ENCODE measurements around the gene C2orf92. TPM values are rescaled to one million over a fixed set of nuclear protein-coding genes. Genes with fewer than 3 reads are reported as not detected.
"Not testable (repeated sequence)": the region's sequence is repeated elsewhere in the genome, so short reads cannot be mapped to it uniquely, and the experiment has no call there.

C2orf92 gene
- total and polyA plus RNA-seq, 4 experiments from 2014 or later = 13.0 to 13.3 TPM; not detected in 2

GRCh38 chr2:97706708-97707345 lies 37.3 kb downstream of the C2orf92 start:
- H3K4me1 Mint-ChIP-seq = peaks cover 14 to 22% (median 19%) of the 10 kb centered on the region in 4 donors
- Histone ChIP-seq H3K27ac (ENCODE audit: low read depth, low read length) (no peak overlapping the region), H3K4me3 (ENCODE audit: low read length in 2 of 2) (no peak overlapping the region), H3K27me3 (ENCODE audit: insufficient read depth, low read length) (no peaks in the 10 kb centered on the region), H3K36me3 (ENCODE audit: insufficient read depth, low read length) (no peaks in the 10 kb centered on the region), H3K9me3 (ENCODE audit: control insufficient read depth in 1 of 2, low read length in 2 of 2) (no peaks in the 10 kb centered on the region), H3K4me1 (ENCODE audit: insufficient read depth, low read length) (peaks cover 23% of the 10 kb centered on the region)
- intact Hi-C loops (cut with micrococcal nuclease) = no loop called here
- DNase-seq = no peak
- POLR2A ChIA-PET (ENCODE audit: partially characterized antibody) = interaction anchor here (12.8 kb wide), 1 partner anchor 35 kb away, joined by 284 read pairs; no protein-coding TSS in a partner anchor
- H3K4me3 Mint-ChIP-seq = peak overlapping the region in 1 of 8 donors; percentile 15
- H3K27me3 Mint-ChIP-seq = no peaks in the 10 kb centered on the region
- no peaks in the 10 kb centered on the region for H3K9me3 Mint-ChIP-seq
- H3K36me3 Mint-ChIP-seq = no peaks in the 10 kb centered on the region
- H3K27ac Mint-ChIP-seq = peak overlapping the region in 1 of 7 donors; percentile 47
- CTCF ChIA-PET (ENCODE audit: partially characterized antibody) = interaction anchor here (3.6 to 11.3 kb wide), 3 partner anchors 9 to 44 kb away, joined by 67 to 198 read pairs (median 119); no protein-coding TSS in a partner anchor

GRCh38 chr2:97707362-97708047 lies 38.0 kb downstream of the C2orf92 start:
- POLR2A ChIA-PET (ENCODE audit: partially characterized antibody) = interaction anchor here (12.8 kb wide), 1 partner anchor 35 kb away, joined by 284 read pairs; no protein-coding TSS in a partner anchor
- Histone ChIP-seq H3K27ac (ENCODE audit: low read depth, low read length) (no peak overlapping the region), H3K27me3 (ENCODE audit: insufficient read depth, low read length) (no peaks in the 10 kb centered on the region), H3K9me3 (ENCODE audit: control insufficient read depth in 1 of 2, low read length in 2 of 2) (no peaks in the 10 kb centered on the region), H3K4me1 (ENCODE audit: insufficient read depth, low read length) (peaks cover 30% of the 10 kb centered on the region), H3K36me3 (ENCODE audit: insufficient read depth, low read length) (no peaks in the 10 kb centered on the region), H3K4me3 (ENCODE audit: low read length in 2 of 2) (no peak overlapping the region)
- Mint-ChIP-seq H3K27ac (no peak overlapping the region), H3K36me3 (no peaks in the 10 kb centered on the region), H3K4me3 (no peak overlapping the region), H3K27me3 (no peaks in the 10 kb centered on the region), H3K9me3 (no peaks in the 10 kb centered on the region), H3K4me1 (peaks cover 21 to 29% (median 26%) of the 10 kb centered on the region in 4 donors)
- intact Hi-C loops (cut with micrococcal nuclease) = no loop called here
- DNase-seq = no peak
- CTCF ChIA-PET (ENCODE audit: partially characterized antibody) = interaction anchor here (1.6 to 11.3 kb wide), 7 partner anchors 10 to 117 kb away, joined by 5 to 198 read pairs (median 23); partner anchors contain the start of genes ACTR1B and ANKRD36B

- Histone ChIP-seq H3K36me3 (ENCODE audit: insufficient read depth, low read length) (no peaks in the 10 kb centered on the region), H3K27me3 (ENCODE audit: insufficient read depth, low read length) (no peaks in the 10 kb centered on the region), H3K9me3 (ENCODE audit: control insufficient read depth in 1 of 2, low read length in 2 of 2) (no peaks in the 10 kb centered on the region), H3K4me3 (ENCODE audit: low read length in 2 of 2) (no peak overlapping the region), H3K27ac (ENCODE audit: low read depth, low read length) (no peak overlapping the region), H3K4me1 (ENCODE audit: insufficient read depth, low read length) (peaks cover 35% of the 10 kb centered on the region)
- POLR2A ChIA-PET (ENCODE audit: partially characterized antibody) = interaction anchor here (0.6 to 12.8 kb wide), 2 partner anchors 34 to 199 kb away, joined by 3 to 284 read pairs; no protein-coding TSS in a partner anchor
- no peaks in the 10 kb centered on the region for H3K36me3 Mint-ChIP-seq
- CTCF ChIA-PET (ENCODE audit: partially characterized antibody) = interaction anchor here (1.1 to 11.3 kb wide), 11 partner anchors 10 to 117 kb away, joined by 4 to 198 read pairs (median 17); partner anchors contain the start of genes ACTR1B, ANKRD36B and COX5B
- H3K27ac Mint-ChIP-seq = no peak overlapping the region
- no peaks in the 10 kb centered on the region for H3K9me3 Mint-ChIP-seq
- H3K27me3 Mint-ChIP-seq = no peaks in the 10 kb centered on the region
- intact Hi-C loops (cut with micrococcal nuclease) = no loop called here
- no peak for DNase-seq
- peaks cover 21 to 34% (median 29%) of the 10 kb centered on the region in 4 donors for H3K4me1 Mint-ChIP-seq
- H3K4me3 Mint-ChIP-seq = no peak overlapping the region
Measured at GRCh38 chr2:97708048-97708380, 38.5 kb downstream of the C2orf92 start.

- Histone ChIP-seq H3K4me3 (ENCODE audit: low read length in 2 of 2) (no peak overlapping the region), H3K27ac (ENCODE audit: low read depth, low read length) (no peak overlapping the region), H3K9me3 (ENCODE audit: control insufficient read depth in 1 of 2, low read length in 2 of 2) (no peaks in the 10 kb centered on the region), H3K27me3 (ENCODE audit: insufficient read depth, low read length) (no peaks in the 10 kb centered on the region), H3K4me1 (ENCODE audit: insufficient read depth, low read length) (peaks cover 39% of the 10 kb centered on the region), H3K36me3 (ENCODE audit: insufficient read depth, low read length) (no peaks in the 10 kb centered on the region)
- DNase-seq = no peak
- H3K4me1 Mint-ChIP-seq = peaks cover 26 to 39% (median 33%) of the 10 kb centered on the region in 4 donors
- peak overlapping the region in 1 of 7 donors; percentile 24 for H3K27ac Mint-ChIP-seq
- CTCF ChIA-PET (ENCODE audit: partially characterized antibody) = interaction anchor here (1.1 to 11.3 kb wide), 13 partner anchors 9 to 118 kb away, joined by 3 to 198 read pairs (median 9); partner anchors contain the start of genes ACTR1B, ANKRD36B and COX5B
- no peak overlapping the region for H3K4me3 Mint-ChIP-seq
- peaks cover 3 to 4% of the 10 kb centered on the region in 2 donors for H3K36me3 Mint-ChIP-seq
- POLR2A ChIA-PET (ENCODE audit: partially characterized antibody) = interaction anchor here (0.6 to 12.8 kb wide), 3 partner anchors 8 to 198 kb away, joined by 3 to 284 read pairs (median 3); no protein-coding TSS in a partner anchor
- intact Hi-C loops (cut with micrococcal nuclease) = no loop called here
- H3K27me3 Mint-ChIP-seq = no peaks in the 10 kb centered on the region
- no peaks in the 10 kb centered on the region for H3K9me3 Mint-ChIP-seq
Measured at GRCh38 chr2:97708608-97709007, 39.1 kb downstream of the C2orf92 start.

GRCh38 chr2:97711394-97711711 lies 41.8 kb downstream of the C2orf92 start:
- no peak for DNase-seq
- intact Hi-C loops (cut with micrococcal nuclease) = loop anchor here (2.0 to 10.0 kb wide), 3 partner anchors 49 to 283 kb away; partner anchors contain the start of genes ACTR1B and TMEM131

GRCh38 chr2:97712175-97712574 lies 42.7 kb downstream of the C2orf92 start:
- ChIA-PET CTCF (ENCODE audit: partially characterized antibody) (interaction anchor here (0.9 to 11.3 kb wide), 10 partner anchors 11 to 121 kb away, joined by 4 to 198 read pairs (median 18); partner anchors contain the start of gene COX5B), POLR2A (ENCODE audit: partially characterized antibody) (interaction anchor here (0.6 to 12.8 kb wide), 8 partner anchors 10 to 662 kb away, joined by 3 to 284 read pairs (median 22); partner anchors contain the start of genes ACTR1B and ANKRD36B)
- Histone ChIP-seq H3K27ac (ENCODE audit: low read depth, low read length) (peak overlapping the region; percentile 91), H3K4me1 (ENCODE audit: insufficient read depth, low read length) (peaks cover 71% of the 10 kb centered on the region)
- not testable (repeated sequence) for H3K27me3 Mint-ChIP-seq; H3K9me3 ChIP-seq (ENCODE audit: control insufficient read depth in 1 of 2, low read length in 2 of 2); H3K9me3 Mint-ChIP-seq; H3K36me3 ChIP-seq (ENCODE audit: insufficient read depth, low read length); DNase-seq; H3K27me3 ChIP-seq (ENCODE audit: insufficient read depth, low read length); H3K4me3 ChIP-seq (ENCODE audit: low read length in 2 of 2)
- peaks cover 33% of the 10 kb centered on the region in 2 donors for H3K36me3 Mint-ChIP-seq
- peak overlapping the region; percentile 20 to 100 (median 99) for H3K27ac Mint-ChIP-seq
- H3K4me3 Mint-ChIP-seq = peak overlapping the region; percentile 49 to 98 (median 96)
- peaks cover 44 to 74% (median 58%) of the 10 kb centered on the region in 4 donors for H3K4me1 Mint-ChIP-seq
- intact Hi-C loops (cut with micrococcal nuclease) = loop anchor here (5.0 to 10.0 kb wide), 2 partner anchors 50 to 283 kb away; partner anchors contain the start of genes ACTR1B and TMEM131

More at GRCh38 chr2:97711394-97711711, 41.8 kb downstream of the C2orf92 start:
- POLR2A ChIA-PET (ENCODE audit: partially characterized antibody) = interaction anchor here (0.6 to 12.8 kb wide), 3 partner anchors 12 to 274 kb away, joined by 4 to 284 read pairs (median 21); no protein-coding TSS in a partner anchor
- H3K27ac Mint-ChIP-seq = peak overlapping the region; percentile 20 to 100 (median 95)
- CTCF ChIA-PET (ENCODE audit: partially characterized antibody) = interaction anchor here (0.9 to 11.3 kb wide), 9 partner anchors 7 to 121 kb away, joined by 3 to 198 read pairs (median 25); no protein-coding TSS in a partner anchor
- H3K27me3 Mint-ChIP-seq = no peaks in the 10 kb centered on the region
- H3K9me3 Mint-ChIP-seq = no peaks in the 10 kb centered on the region
- peak overlapping the region in 7 of 8 donors; percentile 49 to 98 (median 96) for H3K4me3 Mint-ChIP-seq
- H3K27ac ChIP-seq (ENCODE audit: low read depth, low read length) = no peak overlapping the region
- H3K4me1 Mint-ChIP-seq = peaks cover 38 to 66% (median 50%) of the 10 kb centered on the region in 4 donors
- no peaks in the 10 kb centered on the region for H3K9me3 ChIP-seq (ENCODE audit: control insufficient read depth in 1 of 2, low read length in 2 of 2)
- H3K36me3 ChIP-seq (ENCODE audit: insufficient read depth, low read length) = no peaks in the 10 kb centered on the region
- no peaks in the 10 kb centered on the region for H3K27me3 ChIP-seq (ENCODE audit: insufficient read depth, low read length)
- H3K4me3 ChIP-seq (ENCODE audit: low read length in 2 of 2) = no peak overlapping the region
- peaks cover 62% of the 10 kb centered on the region for H3K4me1 ChIP-seq (ENCODE audit: insufficient read depth, low read length)
- H3K36me3 Mint-ChIP-seq = peaks cover 26 to 27% of the 10 kb centered on the region in 2 donors
